MM.1S (cell line): Measurements from ENCODE around the gene ANKRD66.

ENCODE experiments used
- EZH2 ChIP-seq: fragments of 300-600 bp; sonication (generic); optimal IDR thresholded peaks from 2 replicates; pipeline ENCODE3; 2017; ENCODE audit warnings: low read depth, mild to moderate bottlenecking, antibody characterized with exemption, low read length, mixed read lengths
- EZH2phosphoT487 ChIP-seq: fragments of 300-600 bp; sonication (generic); IDR thresholded peaks from 2 replicates; pipeline ENCODE4 v1.6.1; 2018; ENCODE audit warnings: antibody characterized with exemption, low read length
- TF ChIP-seq, protein P1 (sequence below): fragments of 300-600 bp; sonication (generic); IDR thresholded peaks from 2 replicates; pipeline ENCODE4 v1.5.1; 2016; ENCODE audit warnings: antibody characterized with exemption, low read length, mixed read lengths

DNA sequence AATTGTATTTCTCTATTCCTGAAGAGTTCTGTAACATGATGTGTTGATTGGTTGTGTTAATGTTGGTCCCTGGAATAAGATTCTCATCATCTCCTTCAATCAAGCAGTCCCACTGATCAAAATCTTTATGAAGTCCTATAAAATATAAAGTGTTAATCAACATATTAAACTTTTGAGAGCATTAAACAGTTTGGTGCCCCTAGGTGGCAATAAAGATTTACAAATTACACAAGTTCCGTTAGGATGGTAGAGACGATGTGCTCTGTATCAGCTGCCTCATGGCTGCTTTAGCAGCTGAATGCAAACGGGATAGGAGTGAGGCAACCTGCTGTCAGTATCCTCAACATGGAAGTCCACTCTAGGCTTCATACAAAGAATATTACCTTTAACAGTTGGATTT, 42.2 kb upstream of the ANKRD66 start:
- TF ChIP-seq EZH2 (no peak), EZH2phosphoT487 (no peak)
- TF ChIP-seq, protein P1, sequence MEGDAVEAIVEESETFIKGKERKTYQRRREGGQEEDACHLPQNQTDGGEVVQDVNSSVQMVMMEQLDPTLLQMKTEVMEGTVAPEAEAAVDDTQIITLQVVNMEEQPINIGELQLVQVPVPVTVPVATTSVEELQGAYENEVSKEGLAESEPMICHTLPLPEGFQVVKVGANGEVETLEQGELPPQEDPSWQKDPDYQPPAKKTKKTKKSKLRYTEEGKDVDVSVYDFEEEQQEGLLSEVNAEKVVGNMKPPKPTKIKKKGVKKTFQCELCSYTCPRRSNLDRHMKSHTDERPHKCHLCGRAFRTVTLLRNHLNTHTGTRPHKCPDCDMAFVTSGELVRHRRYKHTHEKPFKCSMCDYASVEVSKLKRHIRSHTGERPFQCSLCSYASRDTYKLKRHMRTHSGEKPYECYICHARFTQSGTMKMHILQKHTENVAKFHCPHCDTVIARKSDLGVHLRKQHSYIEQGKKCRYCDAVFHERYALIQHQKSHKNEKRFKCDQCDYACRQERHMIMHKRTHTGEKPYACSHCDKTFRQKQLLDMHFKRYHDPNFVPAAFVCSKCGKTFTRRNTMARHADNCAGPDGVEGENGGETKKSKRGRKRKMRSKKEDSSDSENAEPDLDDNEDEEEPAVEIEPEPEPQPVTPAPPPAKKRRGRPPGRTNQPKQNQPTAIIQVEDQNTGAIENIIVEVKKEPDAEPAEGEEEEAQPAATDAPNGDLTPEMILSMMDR, result no peak
